Gastrocnemius medialis (tissue), 4 donors: ENCODE measurements around the gene GPR61. TPM values are rescaled to one million over a fixed set of nuclear protein-coding genes. Genes with fewer than 3 reads are reported as not detected.

ENCODE experiments used
- ATAC-seq, 2 donors: fragments of 150-250 bp; one replicate each; pipeline ENCODE4 v1.9.1; 2016
- DNase-seq, 2 donors: peaks; one replicate each; pipeline ENCODE4 v3.0.0-alpha.2; 2019
- H3K27ac ChIP-seq, 4 donors: fragments of 200-600 bp; sonication (generic); 1 replicate in 1 of 4; 2 replicates in 3 of 4; pipeline ENCODE4 v1.5.1; 2016 to 2018; ENCODE audit warnings: mild to moderate bottlenecking in 2 of 4, moderate library complexity in 1 of 4
- H3K27me3 ChIP-seq, 3 donors: fragments of 200-600 bp; sonication (generic) in 2 of 3; 1 replicate in 1 of 3; 2 replicates in 2 of 3; pipeline versions ENCODE4 v1.5.1 to v1.6.0; 2016 to 2019; ENCODE audit warnings: mild to moderate bottlenecking in 1 of 3, moderate library complexity in 1 of 3
- H3K36me3 ChIP-seq, 2 donors: fragments of 200-600 bp; sonication (generic) in 1 of 2; one replicate each; pipeline ENCODE4 v1.5.1; 2017 to 2018
- H3K4me1 ChIP-seq, 2 donors: fragments of 200-600 bp; sonication (generic) in 1 of 2; one replicate each; pipeline ENCODE4 v1.5.1; 2016 to 2017; ENCODE audit warnings: mild to moderate bottlenecking in 2 of 2
- H3K4me3 ChIP-seq, 4 donors: fragments of 200-600 bp; sonication (generic) in 3 of 4; 1 replicate in 1 of 4; 2 replicates in 3 of 4; pipeline ENCODE4 v1.5.1; 2016 to 2019; ENCODE audit warnings: mild to moderate bottlenecking in 2 of 4
- H3K9me3 ChIP-seq, 3 donors: fragments of 200-600 bp; sonication (generic) in 2 of 3; 1 replicate in 1 of 3; 2 replicates in 2 of 3; pipeline ENCODE4 v1.5.1; 2016 to 2019
- CTCF ChIP-seq, 5 experiments: fragments of 450-650 bp in 3 of 5; fragments of 200-600 bp in 2 of 5; sonication (generic) in 2 of 5; IDR thresholded peaks in 4 of 5; conservative IDR thresholded peaks in 1 of 5; 1 replicate in 4 of 5; 2 replicates in 1 of 5; pipeline ENCODE4 v1.5.1; 2016 to 2019; ENCODE audit warnings: antibody characterized with exemption in 5 of 5, mild to moderate bottlenecking in 3 of 5, moderate library complexity in 3 of 5
- POLR2A ChIP-seq, 2 donors: fragments of 450-650 bp; IDR thresholded peaks; one replicate each; pipeline ENCODE4 v1.6.1; 2017; ENCODE audit warnings: antibody characterized with exemption in 2 of 2, mild to moderate bottlenecking in 2 of 2, moderate library complexity in 2 of 2
- in situ Hi-C, 4 donors: fragments of 200-750 bp; cut with MboI; loops; one replicate each; pipeline versions ENCODE4 v1.15.0 to v1.8.0; 2017; ENCODE audit warnings: low sequenced_read_pairs in 4 of 4
- intact Hi-C: fragments of 100-400 bp; cut with DNase I; formaldehyde crosslinking; loops from one replicate; pipeline ENCODE4 v1.15.1; 2023; ENCODE audit warnings: low total_unique reads
- total RNA-seq, 4 donors: library from RNA; depleted of rRNA; stranded (reverse); fragments of >200 nt; gene quantifications; one replicate each; pipeline versions ENCODE4 v1.1.0 to v1.2.3, GENCODE V29; 2016

GPR61 gene
- total RNA-seq, 4 donors from 2014 or later, result not detected

GRCh38 chr1:109497449-109498160, 42.1 kb upstream of the GPR61 start:
- in situ Hi-C loops, result loop anchor here in 2 of 4 donors (5.0 kb wide), 1 partner anchor 35 kb away; no protein-coding TSS in a partner anchor
- no peak overlapping the region for H3K4me3 ChIP-seq
- intact Hi-C loops, result loop anchor here (1.0 kb wide), 1 partner anchor 35 kb away; no protein-coding TSS in a partner anchor
- ATAC-seq (no peak), DNase-seq (no peak)
- peaks cover 11 to 15% of the 10 kb centered on the region in 2 donors for H3K4me1 ChIP-seq
- H3K27ac ChIP-seq, result peak overlapping the region in 1 of 4 donors; percentile 50
- TF ChIP-seq POLR2A (IDR thresholded peaks at IDR 0.05) (no peak), CTCF (IDR thresholded peaks at IDR 0.05 in 4 of 5, conservative IDR thresholded peaks at IDR 0.05 in 1 of 5) (no peak)
- H3K9me3 ChIP-seq, result no peaks in the 10 kb centered on the region
- peaks cover 0 to 28% of the 10 kb centered on the region in 2 donors for H3K36me3 ChIP-seq
- H3K27me3 ChIP-seq, result no peaks in the 10 kb centered on the region

GRCh38 chr1:109498161-109498801, 41.4 kb upstream of the GPR61 start:
- H3K9me3 ChIP-seq, result no peaks in the 10 kb centered on the region
- H3K27me3 ChIP-seq, result no peaks in the 10 kb centered on the region
- H3K4me1 ChIP-seq, result peaks cover 11 to 15% of the 10 kb centered on the region in 2 donors
- DNase-seq (peak in 1 of 2 donors; percentile 52), ATAC-seq (peak; percentile 22 to 63)
- intact Hi-C loops, result loop anchor here (1.0 kb wide), 1 partner anchor 34 kb away; no protein-coding TSS in a partner anchor
- TF ChIP-seq CTCF (IDR thresholded peaks at IDR 0.05 in 4 of 5, conservative IDR thresholded peaks at IDR 0.05 in 1 of 5) (peak; percentile 44 to 71 (median 63)), POLR2A (IDR thresholded peaks at IDR 0.05) (no peak)
- in situ Hi-C loops, result loop anchor here in 2 of 4 donors (5.0 kb wide), 1 partner anchor 34 kb away; no protein-coding TSS in a partner anchor
- H3K27ac ChIP-seq, result peak overlapping the region in 1 of 4 donors; percentile 50
- peaks cover 0 to 28% of the 10 kb centered on the region in 2 donors for H3K36me3 ChIP-seq
- no peak overlapping the region for H3K4me3 ChIP-seq

- Histone ChIP-seq H3K36me3 (peaks cover 0 to 28% of the 10 kb centered on the region in 2 donors), H3K27me3 (no peaks in the 10 kb centered on the region), H3K27ac (peak overlapping the region in 2 of 4 donors; percentile 3 to 46), H3K4me1 (peaks cover 7 to 11% of the 10 kb centered on the region in 2 donors), H3K4me3 (no peak overlapping the region), H3K9me3 (no peaks in the 10 kb centered on the region)
- TF ChIP-seq CTCF (IDR thresholded peaks at IDR 0.05 in 4 of 5, conservative IDR thresholded peaks at IDR 0.05 in 1 of 5), result no peak
- TF ChIP-seq POLR2A (IDR thresholded peaks at IDR 0.05), result no peak
- ATAC-seq (no peak), DNase-seq (no peak)
- intact Hi-C loops, result no loop called here
- in situ Hi-C loops, result loop anchor here in 2 of 4 donors (5.0 kb wide), 1 partner anchor 33 kb away; no protein-coding TSS in a partner anchor
Observed at GRCh38 chr1:109499081-109499480, 40.6 kb upstream of the GPR61 start.

GRCh38 chr1:109499661-109500536, 39.8 kb upstream of the GPR61 start:
- in situ Hi-C loops, result loop anchor here in 2 of 4 donors (5.0 kb wide), 1 partner anchor 32 kb away; no protein-coding TSS in a partner anchor
- Histone ChIP-seq H3K9me3 (no peaks in the 10 kb centered on the region), H3K4me3 (no peak overlapping the region), H3K4me1 (peaks cover 3 to 4% of the 10 kb centered on the region in 2 donors), H3K27ac (peak overlapping the region in 2 of 4 donors; percentile 3 to 46), H3K27me3 (no peaks in the 10 kb centered on the region), H3K36me3 (peaks cover 0 to 28% of the 10 kb centered on the region in 2 donors)
- intact Hi-C loops, result no loop called here
- peak in 1 of 2 donors; percentile 59 for DNase-seq
- ATAC-seq, result peak; percentile 34 to 39
- TF ChIP-seq POLR2A (IDR thresholded peaks at IDR 0.05), result no peak
- peak in 4 of 5 experiments; percentile 30 to 53 (median 42) for TF ChIP-seq CTCF (IDR thresholded peaks at IDR 0.05 in 4 of 5, conservative IDR thresholded peaks at IDR 0.05 in 1 of 5)
